ENCODE measurements around the gene GRM1. TPM values are rescaled to one million over a fixed set of nuclear protein-coding genes. Genes with fewer than 3 reads are reported as not detected.

The GRM1 gene
- polyA plus RNA-seq, 3 donors, result not detected

DNA sequence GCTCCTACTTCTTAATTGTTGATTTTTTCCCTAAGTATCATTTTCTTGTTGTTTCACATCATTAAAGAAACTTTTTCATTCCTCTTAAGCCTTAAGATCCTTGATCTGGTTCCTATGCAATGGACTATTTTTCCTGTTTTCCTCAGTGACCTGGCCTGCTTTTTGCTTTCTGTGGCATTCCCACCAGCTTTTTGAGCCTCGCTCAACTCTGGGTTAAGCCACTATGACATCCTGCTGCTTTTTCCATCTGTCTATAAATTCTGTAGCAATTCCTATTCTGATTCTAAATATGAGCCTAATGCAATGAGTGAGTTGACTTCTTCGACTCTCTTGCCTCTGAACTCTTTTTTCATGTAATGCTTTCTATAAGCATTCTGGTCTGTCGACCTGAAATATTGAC is 160.3 kb downstream of the GRM1 start:
- no peaks in the 10 kb centered on the region for H3K36me3 ChIP-seq (replicated peaks in 1 of 2; ENCODE audit: control insufficient read depth in 1 of 2, insufficient read depth in 2 of 2, low read length in 2 of 2)
- H3K9me3 ChIP-seq (replicated peaks in 1 of 2; ENCODE audit: control insufficient read depth in 1 of 2, insufficient read depth in 1 of 2, low read length in 2 of 2), result no peaks in the 10 kb centered on the region
- H3K4me2 ChIP-seq (replicated peaks; ENCODE audit: extremely low read depth, low read length, poor library complexity, severe bottlenecking), result no peak overlapping the region
- Mint-ChIP-seq H3K36me3 (no peaks in the 10 kb centered on the region), H3K4me3 (no peak overlapping the region), H3K27ac (no peak overlapping the region), H3K9me3 (peaks cover 0 to 3% (median 0%) of the 10 kb centered on the region in 7 donors), H3K4me1 (no peaks in the 10 kb centered on the region), H3K27me3 (ENCODE audit: low read depth in 3 of 3) (no peaks in the 10 kb centered on the region)
- no peak overlapping the region for H2AFZ ChIP-seq (ENCODE audit: insufficient read depth, low read depth, low read length, poor library complexity, severe bottlenecking)
- H3K79me2 ChIP-seq (ENCODE audit: insufficient read depth, low read length), result no peaks in the 10 kb centered on the region
- H3K27ac ChIP-seq (ENCODE audit: low read depth in 1 of 2, low read length in 2 of 2), result no peak overlapping the region
- H3K27me3 ChIP-seq (ENCODE audit: control insufficient read depth in 2 of 2, insufficient read depth in 2 of 2, low read length in 2 of 2), result no peaks in the 10 kb centered on the region
- H3K4me1 ChIP-seq (ENCODE audit: control insufficient read depth in 1 of 2, insufficient read depth in 2 of 2, low read length in 2 of 2), result no peaks in the 10 kb centered on the region
- no CpG with 5 or more reads among the region's 3 CpGs for WGBS (ENCODE audit: insufficient coverage)
- H4K20me1 ChIP-seq (ENCODE audit: insufficient read depth, low read length), result no peaks in the 10 kb centered on the region
- H3K4me3 ChIP-seq (replicated peaks in 1 of 3; ENCODE audit: low read depth in 2 of 3, low read length in 3 of 3), result no peak overlapping the region
- TF ChIP-seq, protein P1, sequence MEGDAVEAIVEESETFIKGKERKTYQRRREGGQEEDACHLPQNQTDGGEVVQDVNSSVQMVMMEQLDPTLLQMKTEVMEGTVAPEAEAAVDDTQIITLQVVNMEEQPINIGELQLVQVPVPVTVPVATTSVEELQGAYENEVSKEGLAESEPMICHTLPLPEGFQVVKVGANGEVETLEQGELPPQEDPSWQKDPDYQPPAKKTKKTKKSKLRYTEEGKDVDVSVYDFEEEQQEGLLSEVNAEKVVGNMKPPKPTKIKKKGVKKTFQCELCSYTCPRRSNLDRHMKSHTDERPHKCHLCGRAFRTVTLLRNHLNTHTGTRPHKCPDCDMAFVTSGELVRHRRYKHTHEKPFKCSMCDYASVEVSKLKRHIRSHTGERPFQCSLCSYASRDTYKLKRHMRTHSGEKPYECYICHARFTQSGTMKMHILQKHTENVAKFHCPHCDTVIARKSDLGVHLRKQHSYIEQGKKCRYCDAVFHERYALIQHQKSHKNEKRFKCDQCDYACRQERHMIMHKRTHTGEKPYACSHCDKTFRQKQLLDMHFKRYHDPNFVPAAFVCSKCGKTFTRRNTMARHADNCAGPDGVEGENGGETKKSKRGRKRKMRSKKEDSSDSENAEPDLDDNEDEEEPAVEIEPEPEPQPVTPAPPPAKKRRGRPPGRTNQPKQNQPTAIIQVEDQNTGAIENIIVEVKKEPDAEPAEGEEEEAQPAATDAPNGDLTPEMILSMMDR (IDR thresholded peaks at IDR 0.05), result no peak
- no peak for DNase-seq
- intact Hi-C loops (cut with micrococcal nuclease), result no loop called here
- no peak overlapping the region for H3K9ac ChIP-seq (ENCODE audit: insufficient read depth, low read length, poor library complexity, severe bottlenecking)

DNA sequence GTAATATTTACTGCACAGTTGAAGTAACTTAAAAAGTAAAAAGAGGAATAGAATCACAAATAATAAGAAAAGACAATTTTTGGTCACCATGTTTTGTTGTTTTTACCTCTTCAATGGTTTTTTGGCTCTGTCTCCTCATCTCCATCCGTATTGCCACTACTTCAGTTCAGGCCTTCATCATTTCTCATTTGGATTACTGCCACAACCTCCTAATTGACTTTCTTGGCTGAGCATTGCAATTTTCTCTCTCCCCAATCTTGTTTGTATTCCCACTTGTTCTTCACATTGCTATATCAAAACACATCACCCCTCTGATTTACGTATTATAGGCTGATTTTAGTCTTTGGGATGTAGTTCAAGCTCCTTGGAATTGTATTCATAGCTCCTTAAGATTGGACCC is 161.7 kb downstream of the GRM1 start:
- no peaks in the 10 kb centered on the region for H3K36me3 ChIP-seq (replicated peaks in 1 of 2; ENCODE audit: control insufficient read depth in 1 of 2, insufficient read depth in 2 of 2, low read length in 2 of 2)
- no peaks in the 10 kb centered on the region for H3K36me3 Mint-ChIP-seq
- DNase-seq, result no peak
- no peaks in the 10 kb centered on the region for H3K9me3 ChIP-seq (replicated peaks in 1 of 2; ENCODE audit: control insufficient read depth in 1 of 2, insufficient read depth in 1 of 2, low read length in 2 of 2)
- no peak overlapping the region for H3K27ac ChIP-seq (ENCODE audit: low read depth in 1 of 2, low read length in 2 of 2)
- H3K9me3 Mint-ChIP-seq, result peaks cover 0 to 3% (median 0%) of the 10 kb centered on the region in 7 donors
- H2AFZ ChIP-seq (ENCODE audit: insufficient read depth, low read depth, low read length, poor library complexity, severe bottlenecking), result no peak overlapping the region
- no peak overlapping the region for H3K4me2 ChIP-seq (replicated peaks; ENCODE audit: extremely low read depth, low read length, poor library complexity, severe bottlenecking)
- no peaks in the 10 kb centered on the region for H3K27me3 ChIP-seq (ENCODE audit: control insufficient read depth in 2 of 2, insufficient read depth in 2 of 2, low read length in 2 of 2)
- H3K27ac Mint-ChIP-seq, result no peak overlapping the region
- WGBS (ENCODE audit: insufficient coverage), result 86% methylated on average over 1 of the region's 2 CpGs
- H3K4me1 Mint-ChIP-seq, result no peaks in the 10 kb centered on the region
- no peaks in the 10 kb centered on the region for H3K27me3 Mint-ChIP-seq (ENCODE audit: low read depth in 3 of 3)
- TF ChIP-seq, protein P1 (IDR thresholded peaks at IDR 0.05), result no peak
- no peaks in the 10 kb centered on the region for H3K79me2 ChIP-seq (ENCODE audit: insufficient read depth, low read length)
- no peaks in the 10 kb centered on the region for H3K4me1 ChIP-seq (ENCODE audit: control insufficient read depth in 1 of 2, insufficient read depth in 2 of 2, low read length in 2 of 2)
- H3K9ac ChIP-seq (ENCODE audit: insufficient read depth, low read length, poor library complexity, severe bottlenecking), result no peak overlapping the region
- H3K4me3 Mint-ChIP-seq, result no peak overlapping the region
- H3K4me3 ChIP-seq (replicated peaks in 1 of 3; ENCODE audit: low read depth in 2 of 3, low read length in 3 of 3), result no peak overlapping the region
- intact Hi-C loops (cut with micrococcal nuclease), result no loop called here
- H4K20me1 ChIP-seq (ENCODE audit: insufficient read depth, low read length), result no peaks in the 10 kb centered on the region

Data from CD14-positive monocyte (primary cell).